PC-9 (cell line): Measurements from ENCODE around the gene PSMA6. TPM values are rescaled to one million over a fixed set of nuclear protein-coding genes. Genes with fewer than 3 reads are reported as not detected.

Source experiments
- BruUV-seq: library from RNA; stranded (reverse); fragments of 400-500 nt; replicated peaks from 2 replicates; lab custom pipeline; 2021; lab: Mats Ljungman, UMichigan
- CTCF ChIA-PET: fragments of 300-600 bp; sonication (Branson Sonifier 250); formaldehyde crosslinking; loops from one replicate; lab custom pipeline; 2022; ENCODE audit warnings: antibody characterized with exemption; lab: Charles Lee
- POLR2A ChIA-PET: fragments of 300-600 bp; sonication (Branson Sonifier 250); formaldehyde crosslinking; loops from one replicate; lab custom pipeline; 2022; ENCODE audit warnings: antibody characterized with exemption; ENCODE audit not compliant: unreplicated experiment; lab: Charles Lee
- DNase-seq, 2 experiments: peaks; one replicate each; pipeline versions ENCODE4 v3.0.0 to v3.0.0-alpha.2; 2015 to 2022; ENCODE audit warnings: mixed read lengths in 1 of 2
- H2AFZ ChIP-seq: fragments of 200-600 bp; sonication (generic); 2 replicates; pipeline ENCODE4 v1.8.1; 2017; ENCODE audit warnings: antibody characterized with exemption
- H3F3A ChIP-seq: fragments of 200-600 bp; sonication (generic); 2 replicates; pipeline ENCODE4 v1.8.1; 2017; ENCODE audit warnings: antibody characterized with exemption, mild to moderate bottlenecking, low read depth; ENCODE audit not compliant: insufficient read depth
- H3K27ac ChIP-seq: fragments of 200-600 bp; sonication (generic); 2 replicates; pipeline ENCODE4 v1.6.1; 2016; ENCODE audit warnings: mixed run types
- H3K27me3 ChIP-seq: fragments of 200-600 bp; sonication (generic); 2 replicates; pipeline ENCODE4 v1.6.1; 2016; ENCODE audit warnings: low read depth, mixed run types; ENCODE audit not compliant: insufficient read depth
- H3K36me3 ChIP-seq: fragments of 200-600 bp; sonication (generic); 2 replicates; pipeline ENCODE4 v1.6.1; 2016; ENCODE audit warnings: low read depth, mixed run types
- H3K4me1 ChIP-seq: fragments of 200-600 bp; sonication (generic); replicated peaks from 2 replicates; pipeline ENCODE4 v1.6.1; 2016; ENCODE audit warnings: mixed run types; ENCODE audit not compliant: insufficient read depth
- H3K4me2 ChIP-seq: fragments of 200-600 bp; sonication (generic); 2 replicates; pipeline ENCODE4 v1.6.1; 2017; ENCODE audit warnings: mixed run types
- H3K4me3 ChIP-seq: fragments of 200-600 bp; sonication (generic); 2 replicates; pipeline ENCODE4 v1.6.1; 2016; ENCODE audit warnings: mixed run types
- H3K79me2 ChIP-seq: fragments of 200-600 bp; sonication (generic); 2 replicates; pipeline ENCODE4 v1.6.1; 2017; ENCODE audit warnings: low read depth, mixed run types
- H3K9me2 ChIP-seq: fragments of 200-600 bp; sonication (generic); 2 replicates; pipeline ENCODE4 v1.8.1; 2017; ENCODE audit warnings: mild to moderate bottlenecking; ENCODE audit not compliant: insufficient read depth
- H3K9me3 ChIP-seq: fragments of 200-600 bp; sonication (generic); 2 replicates; pipeline ENCODE4 v1.8.1; 2016; ENCODE audit warnings: low read depth; ENCODE audit not compliant: insufficient read depth
- H4K20me1 ChIP-seq: fragments of 200-600 bp; sonication (generic); 2 replicates; pipeline ENCODE4 v1.8.1; 2017; ENCODE audit not compliant: insufficient read depth
- EZH2 ChIP-seq: fragments of 200-600 bp; sonication (generic); IDR thresholded peaks from 2 replicates; pipeline ENCODE4 v1.8.0; 2017; ENCODE audit warnings: antibody characterized with exemption, low read depth
- intact Hi-C: fragments of 100-400 bp; cut with micrococcal nuclease; formaldehyde crosslinking; loops from one replicate; pipeline ENCODE4 v1.10.0; 2022; ENCODE audit not compliant: unreplicated experiment
- total RNA-seq: library from RNA; stranded (reverse); gene quantifications from 2 replicates; pipeline ENCODE4 v1.2.3, GENCODE V29; 2021
- TF ChIP-seq, protein P1 (sequence below): fragments of 200-600 bp; sonication (generic); conservative IDR thresholded peaks from 2 replicates; pipeline ENCODE4 v1.6.1; 2017; ENCODE audit warnings: mixed run types, antibody characterized with exemption, mild to moderate bottlenecking, moderate library complexity

Gene PSMA6
- total RNA-seq, 1 experiment from 2014 or later: 188 TPM

DNA sequence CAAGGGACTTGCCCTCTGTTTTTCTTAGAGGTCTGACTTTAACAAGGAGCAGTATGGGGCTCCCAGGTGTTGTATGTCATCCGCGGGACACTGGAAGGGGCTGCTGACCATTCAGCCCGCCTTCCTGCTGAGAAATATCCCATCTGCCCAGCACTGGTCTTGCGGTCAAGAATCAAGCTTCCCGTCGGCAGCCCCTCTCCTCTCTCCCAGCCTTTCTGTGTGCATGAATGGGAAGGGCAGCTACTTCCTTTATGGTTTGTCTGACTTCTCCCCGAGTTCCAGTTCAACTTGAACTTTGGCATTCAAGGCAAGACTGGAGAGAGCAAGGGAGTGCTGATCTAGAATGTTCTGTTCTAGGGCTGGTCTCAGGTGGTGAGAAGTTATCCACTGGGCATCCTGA lies 51.5 kb downstream of the PSMA6 start:
- intact Hi-C loops: no loop called here
- Histone ChIP-seq H3K9me2 (no peaks in the 10 kb centered on the region), H4K20me1 (no peaks in the 10 kb centered on the region), H3K79me2 (no peaks in the 10 kb centered on the region), H3K4me3 (no peak overlapping the region), H3K27me3 (no peaks in the 10 kb centered on the region), H3K4me1 (peaks cover 27% of the 10 kb centered on the region), H2AFZ (no peak overlapping the region), H3K36me3 (no peaks in the 10 kb centered on the region), H3K4me2 (no peak overlapping the region), H3K27ac (no peak overlapping the region), H3F3A (no peaks in the 10 kb centered on the region), H3K9me3 (no peaks in the 10 kb centered on the region)
- no peak for DNase-seq
- TF ChIP-seq, protein P1, sequence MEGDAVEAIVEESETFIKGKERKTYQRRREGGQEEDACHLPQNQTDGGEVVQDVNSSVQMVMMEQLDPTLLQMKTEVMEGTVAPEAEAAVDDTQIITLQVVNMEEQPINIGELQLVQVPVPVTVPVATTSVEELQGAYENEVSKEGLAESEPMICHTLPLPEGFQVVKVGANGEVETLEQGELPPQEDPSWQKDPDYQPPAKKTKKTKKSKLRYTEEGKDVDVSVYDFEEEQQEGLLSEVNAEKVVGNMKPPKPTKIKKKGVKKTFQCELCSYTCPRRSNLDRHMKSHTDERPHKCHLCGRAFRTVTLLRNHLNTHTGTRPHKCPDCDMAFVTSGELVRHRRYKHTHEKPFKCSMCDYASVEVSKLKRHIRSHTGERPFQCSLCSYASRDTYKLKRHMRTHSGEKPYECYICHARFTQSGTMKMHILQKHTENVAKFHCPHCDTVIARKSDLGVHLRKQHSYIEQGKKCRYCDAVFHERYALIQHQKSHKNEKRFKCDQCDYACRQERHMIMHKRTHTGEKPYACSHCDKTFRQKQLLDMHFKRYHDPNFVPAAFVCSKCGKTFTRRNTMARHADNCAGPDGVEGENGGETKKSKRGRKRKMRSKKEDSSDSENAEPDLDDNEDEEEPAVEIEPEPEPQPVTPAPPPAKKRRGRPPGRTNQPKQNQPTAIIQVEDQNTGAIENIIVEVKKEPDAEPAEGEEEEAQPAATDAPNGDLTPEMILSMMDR: no peak
- no peak for TF ChIP-seq EZH2
- CTCF ChIA-PET: no interaction called here
- POLR2A ChIA-PET: no interaction called here
- BruUV-seq: no TSS peak

DNA sequence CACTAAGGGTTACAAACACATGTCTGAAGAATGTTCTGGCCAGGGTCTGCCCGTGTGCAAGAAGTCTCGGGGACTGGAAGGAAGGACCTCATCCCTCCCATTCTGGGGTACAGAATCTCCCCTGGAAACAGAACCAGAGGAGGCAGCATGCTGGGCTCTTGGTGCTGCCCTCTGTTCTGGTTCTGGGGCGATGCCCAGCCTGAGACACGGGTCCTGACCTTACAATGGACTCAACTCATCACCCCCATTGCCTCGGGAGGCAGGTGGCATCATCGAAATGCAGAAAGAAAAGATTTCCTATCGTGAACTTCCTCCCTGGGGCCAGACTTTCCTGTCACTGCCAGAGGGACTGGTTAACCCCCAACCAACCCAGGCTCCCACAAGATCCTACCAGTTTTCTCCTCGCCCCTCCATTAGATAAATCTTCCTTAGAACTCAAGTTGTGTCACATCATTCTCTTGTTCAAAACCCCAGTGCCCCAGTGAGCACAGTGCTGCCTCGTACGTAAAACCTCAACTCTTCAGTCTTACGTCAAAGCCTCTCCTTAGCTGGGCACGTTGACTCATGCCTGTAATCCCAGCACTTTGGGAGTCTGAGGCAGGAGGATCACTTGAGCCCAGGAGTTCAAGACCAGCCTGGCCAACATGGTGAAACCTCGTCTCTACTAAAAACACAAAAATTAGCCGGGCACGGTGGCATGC lies 52.1 kb downstream of the PSMA6 start:
- intact Hi-C loops: no loop called here
- CTCF ChIA-PET: no interaction called here
- DNase-seq: no peak

DNA sequence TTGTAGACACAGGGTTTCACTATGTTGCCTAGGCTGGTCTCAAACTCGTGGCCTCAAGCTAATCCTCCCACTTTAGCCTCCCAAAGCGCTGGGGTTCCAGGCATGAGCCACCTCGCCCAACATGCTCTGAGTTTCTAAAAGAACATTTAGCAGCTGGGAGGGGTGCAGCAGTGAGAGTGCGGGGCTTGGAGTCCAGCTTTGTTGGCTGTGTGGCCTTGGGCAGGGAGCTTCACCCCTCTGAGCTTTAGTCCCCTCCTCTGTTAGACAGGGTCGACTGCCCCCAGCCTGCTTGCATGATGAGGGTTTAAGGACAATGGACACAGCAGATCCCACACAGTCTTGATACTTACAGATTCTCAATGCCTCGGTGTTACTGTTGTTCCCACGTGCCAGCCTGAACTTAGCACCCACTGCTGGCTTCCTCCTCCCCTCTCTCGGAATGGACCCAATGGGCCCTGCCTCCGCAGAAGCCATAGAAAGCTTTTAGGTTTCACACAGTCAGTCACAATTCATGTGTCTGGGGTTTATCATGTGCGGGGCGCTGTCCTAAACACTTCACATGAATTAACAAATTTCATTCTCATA lies 54.6 kb downstream of the PSMA6 start:
- H3K4me1 ChIP-seq: peaks cover 9% of the 10 kb centered on the region
- H3K9me2 ChIP-seq: no peaks in the 10 kb centered on the region
- ChIA-PET POLR2A (no interaction called here), CTCF (no interaction called here)
- H3K79me2 ChIP-seq: no peaks in the 10 kb centered on the region
- no peaks in the 10 kb centered on the region for H4K20me1 ChIP-seq
- H3K36me3 ChIP-seq: no peaks in the 10 kb centered on the region
- no TSS peak for BruUV-seq
- H3K4me3 ChIP-seq: no peak overlapping the region
- H3K27me3 ChIP-seq: no peaks in the 10 kb centered on the region
- no peak overlapping the region for H3K4me2 ChIP-seq
- TF ChIP-seq, protein P1: no peak
- no peak for TF ChIP-seq EZH2
- intact Hi-C loops: no loop called here
- H3K27ac ChIP-seq: no peak overlapping the region
- no peak overlapping the region for H2AFZ ChIP-seq
- H3K9me3 ChIP-seq: no peaks in the 10 kb centered on the region
- no peak for DNase-seq
- no peaks in the 10 kb centered on the region for H3F3A ChIP-seq

More for the DNA sequence above, 52.1 kb downstream of the PSMA6 start:
- H3K4me2 ChIP-seq: no peak overlapping the region
- H3K9me2 ChIP-seq: no peaks in the 10 kb centered on the region
- H2AFZ ChIP-seq: no peak overlapping the region
- H3K36me3 ChIP-seq: no peaks in the 10 kb centered on the region
- BruUV-seq: no TSS peak
- POLR2A ChIA-PET: no interaction called here
- H3K4me3 ChIP-seq: no peak overlapping the region
- no peak overlapping the region for H3K27ac ChIP-seq
- H3K9me3 ChIP-seq: no peaks in the 10 kb centered on the region
- H3K4me1 ChIP-seq: peaks cover 21% of the 10 kb centered on the region
- H3F3A ChIP-seq: no peaks in the 10 kb centered on the region
- no peaks in the 10 kb centered on the region for H3K79me2 ChIP-seq
- no peaks in the 10 kb centered on the region for H4K20me1 ChIP-seq
- TF ChIP-seq EZH2: no peak
- TF ChIP-seq, protein P1: no peak
- H3K27me3 ChIP-seq: no peaks in the 10 kb centered on the region
